Adrenal gland (tissue), 12 donors: ENCODE data around the gene PRSS33. TPM values are rescaled to one million over a fixed set of nuclear protein-coding genes. Genes with fewer than 3 reads are reported as not detected.

ENCODE experiments used
- DNase-seq, 7 donors: peaks; one replicate each; pipeline ENCODE4 v3.0.0-alpha.2; 2019 to 2020
- H3K27ac ChIP-seq, 5 donors: fragments of 200-600 bp; sonication (generic) in 4 of 5; 1 replicate in 3 of 5; 2 replicates in 2 of 5; pipeline versions ENCODE4 v1.5.1 to v1.8.0; 2016 to 2020; ENCODE audit warnings: mild to moderate bottlenecking in 1 of 5
- H3K27me3 ChIP-seq: fragments of 200-600 bp; 2 replicates; pipeline ENCODE4 v1.8.0; 2021
- H3K36me3 ChIP-seq, 2 donors: fragments of 200-600 bp; replicated peaks in 1 of 2; 1 replicate in 1 of 2; 2 replicates in 1 of 2; pipeline versions ENCODE4 v1.5.1 to v1.8.0; 2018 to 2022
- H3K4me1 ChIP-seq, 2 donors: fragments of 200-600 bp; replicated peaks in 1 of 2; 1 replicate in 1 of 2; 2 replicates in 1 of 2; pipeline versions ENCODE4 v1.5.1 to v1.8.0; 2018 to 2021
- H3K4me3 ChIP-seq, 4 donors: fragments of 200-600 bp; sonication (generic) in 3 of 4; one replicate each; pipeline ENCODE4 v1.5.1; 2016 to 2018
- H3K9me3 ChIP-seq, 3 donors: fragments of 200-600 bp; sonication (generic) in 1 of 3; replicated peaks in 1 of 3; 1 replicate in 2 of 3; 2 replicates in 1 of 3; pipeline versions ENCODE4 v1.5.1 to v1.8.0; 2016 to 2021
- POLR2A ChIP-seq, 2 donors: fragments of 450-650 bp; IDR thresholded peaks; one replicate each; pipeline ENCODE4 v1.6.1; 2017; ENCODE audit warnings: antibody characterized with exemption in 2 of 2, mild to moderate bottlenecking in 2 of 2, moderate library complexity in 1 of 2
- WGBS, 4 donors: extraction: QIAGEN DNeasy Blood & Tissue Kit in 2 of 4; methylation state at CpG; one replicate each; pipeline versions ENCODE4 v1.1.5 to v1.1.7; 2013 to 2017; 5-methylcytosine and 5-hydroxymethylcytosine counted together
- intact Hi-C, 2 donors: fragments of 100-400 bp; cut with DNase I; formaldehyde crosslinking; loops; one replicate each; pipeline versions ENCODE4 v1.14.1 to v1.15.0; 2022 to 2023
- polyA plus RNA-seq, 3 donors: library from polyadenylated mRNA; stranded (reverse); fragments of 200-250 nt in 2 of 3; fragments of 350-450 nt in 1 of 3; fragmentation: Illumina TruSeq in 1 of 3; extraction: RNeasy Lipid Tissue Mini Kit (QIAGEN cat#74804) in 1 of 3; gene quantifications; one replicate each; pipeline ENCODE4 v1.2.3, GENCODE V29; 2013 to 2014
- total RNA-seq, 9 donors: library from RNA; depleted of rRNA in 4 of 9; stranded (reverse); fragments of >200 nt in 4 of 9; fragments of 120-200 nt in 1 of 9; fragmentation: NEBNext Ultra II Directional in 1 of 9; extraction: Animal tissue kit (Norgen Biotek cat#: 25700) in 1 of 9; gene quantifications; one replicate each; pipeline versions ENCODE4 v1.1.0 to v1.2.4, GENCODE V29; 2013 to 2023
- TF ChIP-seq, protein P1 (sequence below), 6 experiments: fragments of 450-650 bp in 4 of 6; fragments of 200-600 bp in 2 of 6; sonication (generic) in 1 of 6; IDR thresholded peaks; 1 replicate in 5 of 6; 2 replicates in 1 of 6; pipeline versions ENCODE4 v1.5.1 to v1.8.0; 2016 to 2021; ENCODE audit warnings: antibody characterized with exemption in 6 of 6, mild to moderate bottlenecking in 2 of 6, moderate library complexity in 1 of 6
- donor health status: healthy with polysubstance abuse.
- donor health status: Bipolar disorder and iron deficiency.
- donor health status: DM: yes; HTN: yes; CAD: no.
- donor health status: DM: no; HTN: no; CAD: no.
- donor health status: DM: no; HTN: no; CAD: no.
- donor health status: DM: yes; HTN: yes; CAD: no.

Gene PRSS33
- total and polyA plus RNA-seq, 12 donors = not detected

DNA sequence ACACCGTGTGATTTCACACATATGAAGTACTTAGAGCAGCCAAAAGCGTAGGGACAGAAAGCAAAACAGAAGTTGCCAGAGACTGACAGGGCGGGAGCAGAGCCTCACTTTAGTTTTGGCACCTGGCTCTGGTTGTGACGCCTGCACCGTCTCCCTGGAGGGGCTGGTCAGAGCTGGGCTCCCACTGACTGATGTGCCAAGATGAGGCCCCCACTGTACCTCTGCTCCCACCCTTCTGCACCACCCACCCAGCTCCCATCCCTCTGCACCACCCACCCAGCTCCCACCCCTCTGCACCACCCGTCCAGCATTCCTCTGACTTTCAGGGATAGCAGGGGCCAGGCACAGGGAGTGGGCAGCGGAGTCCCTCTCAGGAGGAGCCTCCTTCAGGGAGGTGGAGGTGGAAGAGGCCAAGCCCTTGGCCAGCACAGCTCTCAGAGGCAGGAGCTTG lies 26.4 kb upstream of the PRSS33 start:
- Histone ChIP-seq H3K36me3 (no peaks in the 10 kb centered on the region), H3K27ac (no peak overlapping the region), H3K4me3 (no peak overlapping the region), H3K4me1 (no peaks in the 10 kb centered on the region), H3K27me3 (no peaks in the 10 kb centered on the region), H3K9me3 (no peaks in the 10 kb centered on the region)
- DNase-seq = no peak
- intact Hi-C loops = no loop called here
- TF ChIP-seq POLR2A (IDR thresholded peaks at IDR 0.05) = no peak
- TF ChIP-seq, protein P1, sequence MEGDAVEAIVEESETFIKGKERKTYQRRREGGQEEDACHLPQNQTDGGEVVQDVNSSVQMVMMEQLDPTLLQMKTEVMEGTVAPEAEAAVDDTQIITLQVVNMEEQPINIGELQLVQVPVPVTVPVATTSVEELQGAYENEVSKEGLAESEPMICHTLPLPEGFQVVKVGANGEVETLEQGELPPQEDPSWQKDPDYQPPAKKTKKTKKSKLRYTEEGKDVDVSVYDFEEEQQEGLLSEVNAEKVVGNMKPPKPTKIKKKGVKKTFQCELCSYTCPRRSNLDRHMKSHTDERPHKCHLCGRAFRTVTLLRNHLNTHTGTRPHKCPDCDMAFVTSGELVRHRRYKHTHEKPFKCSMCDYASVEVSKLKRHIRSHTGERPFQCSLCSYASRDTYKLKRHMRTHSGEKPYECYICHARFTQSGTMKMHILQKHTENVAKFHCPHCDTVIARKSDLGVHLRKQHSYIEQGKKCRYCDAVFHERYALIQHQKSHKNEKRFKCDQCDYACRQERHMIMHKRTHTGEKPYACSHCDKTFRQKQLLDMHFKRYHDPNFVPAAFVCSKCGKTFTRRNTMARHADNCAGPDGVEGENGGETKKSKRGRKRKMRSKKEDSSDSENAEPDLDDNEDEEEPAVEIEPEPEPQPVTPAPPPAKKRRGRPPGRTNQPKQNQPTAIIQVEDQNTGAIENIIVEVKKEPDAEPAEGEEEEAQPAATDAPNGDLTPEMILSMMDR (IDR thresholded peaks at IDR 0.05) = no peak
- WGBS, 4 donors = 62 to 84% (median 82%) methylated on average over 6 to 7 of the region's 7 CpGs

DNA sequence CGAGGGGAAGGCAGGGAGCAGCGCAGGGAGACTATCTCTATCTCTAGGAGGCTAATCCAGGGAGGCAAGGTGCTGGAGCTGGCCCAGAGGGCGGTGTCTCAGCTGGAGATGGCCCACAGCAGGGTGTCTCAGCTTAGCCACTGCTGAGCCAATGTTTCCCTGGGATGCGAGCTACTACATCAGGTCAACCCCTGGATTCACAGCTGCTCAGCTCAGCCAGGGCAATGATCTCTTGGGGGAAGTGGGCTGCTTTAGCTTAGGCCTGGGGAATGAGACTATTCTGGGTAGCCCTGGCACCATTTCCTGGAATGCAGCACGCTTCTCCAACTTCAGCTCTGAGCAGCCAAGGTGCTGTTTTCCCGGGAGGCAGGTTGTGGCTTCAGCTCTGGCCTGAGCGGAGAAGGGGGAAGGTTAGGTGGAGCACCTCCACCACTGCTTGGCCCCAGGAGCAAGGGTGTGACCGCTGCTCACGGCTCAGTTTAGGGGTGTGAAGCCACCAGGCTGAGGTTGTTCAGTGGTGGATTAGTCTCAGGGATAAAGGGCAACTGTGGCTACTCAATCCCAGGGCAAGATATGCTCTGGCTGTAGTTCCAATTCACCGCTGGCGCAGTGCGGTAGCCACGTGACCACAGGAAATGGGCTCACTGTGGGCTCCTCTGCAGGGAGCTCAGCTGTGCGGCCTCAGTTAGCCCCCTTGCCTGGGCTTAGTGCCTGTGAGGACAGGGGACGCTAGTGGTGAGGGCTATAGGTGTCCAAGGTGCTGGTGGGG lies 24.5 kb upstream of the PRSS33 start:
- Histone ChIP-seq H3K9me3 (no peaks in the 10 kb centered on the region), H3K4me1 (no peaks in the 10 kb centered on the region), H3K4me3 (no peak overlapping the region), H3K36me3 (no peaks in the 10 kb centered on the region), H3K27me3 (no peaks in the 10 kb centered on the region), H3K27ac (no peak overlapping the region)
- no peak for DNase-seq
- intact Hi-C loops = no loop called here
- WGBS, 4 donors = 76 to 83% (median 79%) methylated on average over 11 to 15 of the region's 15 CpGs
- no peak for TF ChIP-seq POLR2A (IDR thresholded peaks at IDR 0.05)
- TF ChIP-seq, protein P1 (IDR thresholded peaks at IDR 0.05) = no peak

DNA sequence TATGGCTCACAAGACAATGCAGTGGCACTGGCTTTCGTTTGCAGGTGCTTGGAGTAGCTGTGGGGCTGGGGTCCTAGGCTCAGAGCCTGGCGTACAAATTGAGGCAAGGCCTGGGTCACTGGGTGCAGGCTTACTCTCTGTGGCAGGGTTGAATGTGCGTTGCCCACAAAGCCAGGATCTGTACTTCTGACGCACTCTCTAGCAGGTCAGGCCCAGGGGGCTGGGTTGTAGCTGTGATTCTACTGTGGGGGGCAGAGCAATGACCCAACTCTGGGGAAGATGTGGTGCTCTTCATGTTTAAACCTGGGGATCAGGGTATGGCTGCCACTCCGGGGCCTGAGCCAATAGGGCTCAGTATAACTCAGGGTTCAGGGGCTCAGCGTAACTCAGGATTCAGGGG lies 23.3 kb upstream of the PRSS33 start:
- Histone ChIP-seq H3K4me3 (no peak overlapping the region), H3K4me1 (no peaks in the 10 kb centered on the region), H3K27me3 (peaks cover under 1% of the 10 kb centered on the region), H3K9me3 (no peaks in the 10 kb centered on the region), H3K27ac (no peak overlapping the region), H3K36me3 (no peaks in the 10 kb centered on the region)
- intact Hi-C loops = no loop called here
- DNase-seq = no peak
- TF ChIP-seq, protein P1 (IDR thresholded peaks at IDR 0.05) = no peak
- TF ChIP-seq POLR2A (IDR thresholded peaks at IDR 0.05) = no peak
- 73 to 89% (median 84%) methylated on average over 5 to 6 of the region's 6 CpGs for WGBS, 4 donors

GRCh38 chr16:2809149-2809760 lies 21.9 kb upstream of the PRSS33 start:
- Histone ChIP-seq H3K27me3 (peaks cover 3% of the 10 kb centered on the region), H3K9me3 (no peaks in the 10 kb centered on the region), H3K36me3 (no peaks in the 10 kb centered on the region), H3K27ac (no peak overlapping the region), H3K4me3 (no peak overlapping the region), H3K4me1 (no peaks in the 10 kb centered on the region)
- TF ChIP-seq, protein P1 (IDR thresholded peaks at IDR 0.05) = no peak
- no peak for TF ChIP-seq POLR2A (IDR thresholded peaks at IDR 0.05)
- WGBS, 4 donors = 71 to 83% (median 76%) methylated on average over 3 of the region's 3 CpGs
- no peak for DNase-seq
- intact Hi-C loops = loop anchor here in 1 of 2 donors (10.0 kb wide), 1 partner anchor 266 kb away; no protein-coding TSS in a partner anchor
